Eye (tissue), 1 donor: Measurements from ENCODE around the gene SOX3.

Experiments used
- DNase-seq: peaks from one replicate; pipeline ENCODE4 v3.0.0-alpha.2; 2015

SOX3 gene

GRCh38 chrX:140492066-140492994 is 12.5 kb downstream of the SOX3 start:
- DNase-seq, result no peak

GRCh38 chrX:140480765-140481164 is 24.1 kb downstream of the SOX3 start:
- DNase-seq, result no peak

GRCh38 chrX:140477987-140478386 is 26.9 kb downstream of the SOX3 start:
- no peak for DNase-seq

GRCh38 chrX:140475025-140475424 is 29.8 kb downstream of the SOX3 start:
- DNase-seq, result no peak

- no peak for DNase-seq
Observed at GRCh38 chrX:140467211-140467610, 37.7 kb downstream of the SOX3 start.
